ENCODE measurements around the gene GALNT6. TPM values are rescaled to one million over a fixed set of nuclear protein-coding genes. Genes with fewer than 3 reads are reported as not detected.

Gene GALNT6
- total RNA-seq, 3 donors from 2014 or later (not counting 1 experiment from before 2014, with no cell fraction given): 19.3 to 38.5 (median 33.9) TPM

DNA sequence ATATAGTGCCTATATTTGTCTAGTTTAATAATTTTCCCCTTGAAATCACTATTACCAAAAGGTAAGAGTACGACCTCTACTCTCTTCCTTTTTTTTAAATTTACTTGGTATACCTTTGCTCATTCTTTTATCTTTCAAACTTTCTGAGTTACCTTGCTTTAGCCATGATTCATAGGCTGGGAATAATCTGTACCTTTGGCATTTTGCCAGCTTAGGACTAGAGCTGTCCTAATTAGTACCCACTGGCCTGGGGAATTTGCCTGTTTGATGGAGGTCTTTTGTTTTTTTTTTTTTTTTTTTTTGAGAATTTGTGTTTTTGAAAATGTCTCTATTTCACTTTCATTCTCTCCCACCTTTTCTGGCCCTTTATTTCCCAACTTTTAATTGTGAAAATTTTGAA lies 24.7 kb upstream of the GALNT6 start:
- Histone ChIP-seq H3K27me3 (ENCODE audit: control insufficient read depth, insufficient read depth, low read length) (no peaks in the 10 kb centered on the region), H3K9me3 (ENCODE audit: control insufficient read depth, insufficient read depth, low read length) (no peaks in the 10 kb centered on the region), H3K4me1 (ENCODE audit: control insufficient read depth, insufficient read depth, low read length) (no peaks in the 10 kb centered on the region), H3K27ac (ENCODE audit: low read length) (no peak overlapping the region), H3K4me3 (ENCODE audit: low read length) (no peak overlapping the region), H3K36me3 (ENCODE audit: control insufficient read depth, insufficient read depth, low read length) (no peaks in the 10 kb centered on the region)
- no peak overlapping the region for H3K4me3 Mint-ChIP-seq
- peaks cover 0 to 11% of the 10 kb centered on the region in 2 donors for H3K4me1 Mint-ChIP-seq
- H3K36me3 Mint-ChIP-seq: no peaks in the 10 kb centered on the region
- H3K27me3 Mint-ChIP-seq (ENCODE audit: low read depth in 2 of 2): no peaks in the 10 kb centered on the region
- no peak for DNase-seq
- H3K9me3 Mint-ChIP-seq: no peaks in the 10 kb centered on the region
- H3K27ac Mint-ChIP-seq: no peak overlapping the region
- ATAC-seq: no peak
- TF ChIP-seq, protein P1, sequence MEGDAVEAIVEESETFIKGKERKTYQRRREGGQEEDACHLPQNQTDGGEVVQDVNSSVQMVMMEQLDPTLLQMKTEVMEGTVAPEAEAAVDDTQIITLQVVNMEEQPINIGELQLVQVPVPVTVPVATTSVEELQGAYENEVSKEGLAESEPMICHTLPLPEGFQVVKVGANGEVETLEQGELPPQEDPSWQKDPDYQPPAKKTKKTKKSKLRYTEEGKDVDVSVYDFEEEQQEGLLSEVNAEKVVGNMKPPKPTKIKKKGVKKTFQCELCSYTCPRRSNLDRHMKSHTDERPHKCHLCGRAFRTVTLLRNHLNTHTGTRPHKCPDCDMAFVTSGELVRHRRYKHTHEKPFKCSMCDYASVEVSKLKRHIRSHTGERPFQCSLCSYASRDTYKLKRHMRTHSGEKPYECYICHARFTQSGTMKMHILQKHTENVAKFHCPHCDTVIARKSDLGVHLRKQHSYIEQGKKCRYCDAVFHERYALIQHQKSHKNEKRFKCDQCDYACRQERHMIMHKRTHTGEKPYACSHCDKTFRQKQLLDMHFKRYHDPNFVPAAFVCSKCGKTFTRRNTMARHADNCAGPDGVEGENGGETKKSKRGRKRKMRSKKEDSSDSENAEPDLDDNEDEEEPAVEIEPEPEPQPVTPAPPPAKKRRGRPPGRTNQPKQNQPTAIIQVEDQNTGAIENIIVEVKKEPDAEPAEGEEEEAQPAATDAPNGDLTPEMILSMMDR (IDR thresholded peaks at IDR 0.05): no peak
- intact Hi-C loops (cut with micrococcal nuclease): no loop called here
- WGBS (ENCODE audit: insufficient coverage): no CpG with 5 or more reads among the region's 1 CpG

DNA sequence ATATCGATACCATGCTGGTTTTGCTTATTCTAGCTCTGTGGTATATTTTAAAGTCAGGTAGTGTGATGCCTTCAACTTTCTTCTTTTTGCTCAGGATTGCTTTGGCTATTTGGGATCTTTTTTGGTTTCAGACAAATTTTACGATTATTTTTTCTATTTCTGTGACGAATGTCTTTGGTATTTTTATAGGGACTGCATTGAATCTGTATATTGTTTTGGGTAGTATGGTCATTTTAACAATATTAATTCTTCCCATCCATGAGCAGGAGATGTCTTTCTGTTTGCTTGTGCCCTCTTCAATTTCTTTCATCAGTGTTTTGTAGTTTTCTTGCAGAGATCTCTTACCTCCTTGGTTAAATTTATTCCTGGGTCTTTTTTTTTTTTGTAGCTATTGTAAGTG lies 22.6 kb upstream of the GALNT6 start:
- DNase-seq (no peak), ATAC-seq (no peak)
- H3K9me3 Mint-ChIP-seq: no peaks in the 10 kb centered on the region
- WGBS (ENCODE audit: insufficient coverage): 100% methylated on average over 1 of the region's 3 CpGs
- no peaks in the 10 kb centered on the region for H3K36me3 ChIP-seq (ENCODE audit: control insufficient read depth, insufficient read depth, low read length)
- TF ChIP-seq, protein P1 (IDR thresholded peaks at IDR 0.05): no peak
- H3K4me1 Mint-ChIP-seq: peaks cover 0 to 11% of the 10 kb centered on the region in 2 donors
- no peaks in the 10 kb centered on the region for H3K36me3 Mint-ChIP-seq
- H3K27ac ChIP-seq (ENCODE audit: low read length): no peak overlapping the region
- no peaks in the 10 kb centered on the region for H3K27me3 ChIP-seq (ENCODE audit: control insufficient read depth, insufficient read depth, low read length)
- H3K4me3 ChIP-seq (ENCODE audit: low read length): no peak overlapping the region
- no peaks in the 10 kb centered on the region for H3K27me3 Mint-ChIP-seq (ENCODE audit: low read depth in 2 of 2)
- H3K4me1 ChIP-seq (ENCODE audit: control insufficient read depth, insufficient read depth, low read length): no peaks in the 10 kb centered on the region
- peak overlapping the region in 1 of 2 donors; percentile 22 for H3K27ac Mint-ChIP-seq
- no peak overlapping the region for H3K4me3 Mint-ChIP-seq
- intact Hi-C loops (cut with micrococcal nuclease): no loop called here
- H3K9me3 ChIP-seq (ENCODE audit: control insufficient read depth, insufficient read depth, low read length): no peaks in the 10 kb centered on the region

DNA sequence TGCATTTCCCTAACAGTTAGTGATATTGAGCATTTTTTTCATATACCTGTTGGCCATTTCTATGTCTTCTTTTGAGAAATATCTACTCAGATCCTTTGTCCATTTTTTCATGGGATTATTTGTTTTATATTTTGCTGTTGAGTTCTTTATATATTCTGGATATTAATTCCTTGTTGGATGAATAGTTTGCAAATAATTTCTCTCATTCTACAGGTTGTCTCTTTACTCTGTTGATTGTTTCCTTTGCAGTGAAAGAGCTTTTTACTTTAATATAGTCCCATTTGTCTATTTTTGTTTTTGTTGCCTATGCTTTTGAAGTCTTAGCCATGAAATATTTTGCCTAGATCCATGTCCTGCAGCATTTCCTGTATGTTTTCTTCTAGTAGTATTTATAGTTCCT lies 21.9 kb upstream of the GALNT6 start:
- Histone ChIP-seq H3K9me3 (ENCODE audit: control insufficient read depth, insufficient read depth, low read length) (no peaks in the 10 kb centered on the region), H3K36me3 (ENCODE audit: control insufficient read depth, insufficient read depth, low read length) (no peaks in the 10 kb centered on the region), H3K4me1 (ENCODE audit: control insufficient read depth, insufficient read depth, low read length) (no peaks in the 10 kb centered on the region), H3K27ac (ENCODE audit: low read length) (no peak overlapping the region), H3K4me3 (ENCODE audit: low read length) (no peak overlapping the region), H3K27me3 (ENCODE audit: control insufficient read depth, insufficient read depth, low read length) (no peaks in the 10 kb centered on the region)
- TF ChIP-seq, protein P1 (IDR thresholded peaks at IDR 0.05): no peak
- Mint-ChIP-seq H3K27ac (no peak overlapping the region), H3K9me3 (no peaks in the 10 kb centered on the region), H3K4me1 (peaks cover 0 to 11% of the 10 kb centered on the region in 2 donors), H3K36me3 (no peaks in the 10 kb centered on the region), H3K4me3 (no peak overlapping the region), H3K27me3 (ENCODE audit: low read depth in 2 of 2) (no peaks in the 10 kb centered on the region)
- ATAC-seq (no peak), DNase-seq (no peak)
- intact Hi-C loops (cut with micrococcal nuclease): no loop called here

DNA sequence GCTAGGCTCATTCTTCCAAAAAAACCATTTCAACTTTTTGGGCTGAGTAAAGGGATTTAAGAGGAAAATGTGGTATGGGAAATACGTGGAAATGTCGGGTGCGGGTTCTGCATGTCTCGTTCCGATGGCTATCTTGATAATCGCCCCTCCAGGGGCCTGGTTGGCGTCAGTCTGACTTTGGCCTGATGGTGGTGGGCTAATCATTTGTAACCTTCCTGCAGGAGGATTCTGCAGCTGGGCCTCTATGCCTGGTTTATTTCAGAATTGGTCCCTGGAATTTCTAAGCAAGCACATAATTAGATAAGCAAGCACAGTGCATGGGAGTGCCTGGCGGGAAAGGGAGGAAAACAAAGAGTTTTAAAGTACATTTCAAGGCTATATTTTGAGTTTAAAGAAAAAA lies 18.6 kb upstream of the GALNT6 start:
- intact Hi-C loops (cut with micrococcal nuclease): no loop called here
- Mint-ChIP-seq H3K27me3 (ENCODE audit: low read depth in 2 of 2) (no peaks in the 10 kb centered on the region), H3K4me1 (peaks cover 0 to 11% of the 10 kb centered on the region in 2 donors), H3K36me3 (no peaks in the 10 kb centered on the region), H3K27ac (no peak overlapping the region), H3K4me3 (no peak overlapping the region), H3K9me3 (no peaks in the 10 kb centered on the region)
- no peak for ATAC-seq
- no peaks in the 10 kb centered on the region for H3K36me3 ChIP-seq (ENCODE audit: control insufficient read depth, insufficient read depth, low read length)
- H3K27me3 ChIP-seq (ENCODE audit: control insufficient read depth, insufficient read depth, low read length): no peaks in the 10 kb centered on the region
- no peak overlapping the region for H3K27ac ChIP-seq (ENCODE audit: low read length)
- TF ChIP-seq, protein P1 (IDR thresholded peaks at IDR 0.05): no peak
- no peaks in the 10 kb centered on the region for H3K4me1 ChIP-seq (ENCODE audit: control insufficient read depth, insufficient read depth, low read length)
- H3K9me3 ChIP-seq (ENCODE audit: control insufficient read depth, insufficient read depth, low read length): no peaks in the 10 kb centered on the region
- no peak overlapping the region for H3K4me3 ChIP-seq (ENCODE audit: low read length)
- DNase-seq: no peak
- 98% methylated on average over 8 of the region's 8 CpGs for WGBS (ENCODE audit: insufficient coverage)

Data from natural killer cell (primary cell).